Measurements from ENCODE around the gene UPF3B.

GRCh38 chrX:119878740-119879139 lies 26.0 kb upstream of the UPF3B start:
- TF ChIP-seq POLR2A (IDR thresholded peaks at IDR 0.05; ENCODE audit: low read depth, low read length) (no peak), POLR2AphosphoS5 (IDR thresholded peaks at IDR 0.05; ENCODE audit: low read depth, low read length) (no peak), TAF1 (IDR thresholded peaks at IDR 0.05; ENCODE audit: borderline replicate concordance, low read depth, low read length) (no peak)
